ENCODE data around the gene RABAC1.

DNA sequence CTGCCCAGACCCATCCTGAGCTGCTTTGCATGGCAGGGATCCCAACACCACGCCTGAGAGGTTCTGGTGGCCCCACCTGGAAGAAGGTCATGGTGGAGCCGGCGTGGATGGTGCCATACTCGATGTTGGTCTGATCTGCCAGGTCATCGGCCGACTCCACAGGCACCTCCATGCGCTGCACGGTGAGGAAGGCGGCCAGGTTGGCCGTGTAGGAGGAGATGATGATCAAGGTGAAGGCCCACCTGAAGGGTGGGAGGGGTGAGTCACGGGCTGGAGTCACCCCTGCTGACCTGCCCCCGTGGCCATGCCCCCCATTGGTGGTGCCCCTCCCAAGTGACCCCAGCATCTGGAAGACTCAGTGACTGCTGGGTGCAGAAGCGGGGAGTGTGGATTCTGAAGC, 47.4 kb upstream of the RABAC1 start:
- TF ChIP-seq, protein P1, sequence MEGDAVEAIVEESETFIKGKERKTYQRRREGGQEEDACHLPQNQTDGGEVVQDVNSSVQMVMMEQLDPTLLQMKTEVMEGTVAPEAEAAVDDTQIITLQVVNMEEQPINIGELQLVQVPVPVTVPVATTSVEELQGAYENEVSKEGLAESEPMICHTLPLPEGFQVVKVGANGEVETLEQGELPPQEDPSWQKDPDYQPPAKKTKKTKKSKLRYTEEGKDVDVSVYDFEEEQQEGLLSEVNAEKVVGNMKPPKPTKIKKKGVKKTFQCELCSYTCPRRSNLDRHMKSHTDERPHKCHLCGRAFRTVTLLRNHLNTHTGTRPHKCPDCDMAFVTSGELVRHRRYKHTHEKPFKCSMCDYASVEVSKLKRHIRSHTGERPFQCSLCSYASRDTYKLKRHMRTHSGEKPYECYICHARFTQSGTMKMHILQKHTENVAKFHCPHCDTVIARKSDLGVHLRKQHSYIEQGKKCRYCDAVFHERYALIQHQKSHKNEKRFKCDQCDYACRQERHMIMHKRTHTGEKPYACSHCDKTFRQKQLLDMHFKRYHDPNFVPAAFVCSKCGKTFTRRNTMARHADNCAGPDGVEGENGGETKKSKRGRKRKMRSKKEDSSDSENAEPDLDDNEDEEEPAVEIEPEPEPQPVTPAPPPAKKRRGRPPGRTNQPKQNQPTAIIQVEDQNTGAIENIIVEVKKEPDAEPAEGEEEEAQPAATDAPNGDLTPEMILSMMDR (IDR thresholded peaks at IDR 0.05) = no peak
- no peak for TF ChIP-seq POLR2A (IDR thresholded peaks at IDR 0.05)

All from lower leg skin (tissue), 3 donors.